ENCODE measurements around the gene SYTL5. TPM values are rescaled to one million over a fixed set of nuclear protein-coding genes. Genes with fewer than 3 reads are reported as not detected.

Gene SYTL5
- total and polyA plus RNA-seq, 12 donors, result 1.8 to 38.1 (median 11.8) TPM

DNA sequence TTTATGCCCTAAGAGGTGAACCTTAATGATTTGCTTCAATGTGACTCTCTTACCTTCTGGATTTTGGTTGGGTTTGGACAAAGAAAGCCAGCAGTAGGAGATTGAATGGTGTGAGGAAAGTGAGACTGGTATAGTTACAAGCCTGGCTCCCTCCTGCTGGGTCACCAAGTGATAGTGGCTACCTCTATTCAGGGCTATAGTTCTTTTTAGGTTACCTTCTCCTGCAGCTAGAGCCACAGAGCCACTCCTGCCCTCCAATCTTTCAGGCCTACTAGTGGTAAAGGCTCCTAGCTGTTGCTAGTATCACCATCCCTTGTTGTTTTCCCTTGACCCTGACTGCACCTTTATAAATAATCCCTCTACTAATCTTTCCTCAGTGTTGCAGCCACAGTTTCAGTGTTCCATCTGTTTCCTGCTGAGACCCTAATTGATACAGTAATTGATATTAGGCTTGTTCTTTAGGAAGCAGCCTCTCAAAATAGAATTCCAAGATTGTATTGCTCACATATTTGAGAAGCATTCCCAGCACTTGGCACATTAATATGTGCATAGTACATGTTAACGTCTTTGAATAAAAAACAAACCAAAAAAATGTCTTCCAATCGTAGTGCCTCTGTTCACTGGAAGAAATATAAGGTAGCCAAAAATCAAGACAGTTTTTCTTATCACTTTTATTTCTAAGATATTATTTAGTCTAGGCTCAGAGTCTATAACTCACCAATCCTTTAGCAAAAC lies 132.0 kb downstream of the SYTL5 start:
- H3K4me1 ChIP-seq (replicated peaks in 1 of 2), result no peaks in the 10 kb centered on the region
- H3K4me3 ChIP-seq, result no peak overlapping the region
- no peaks in the 10 kb centered on the region for H3K9me3 ChIP-seq (replicated peaks in 1 of 3)
- WGBS, 4 donors, result 47 to 85% (median 74%) methylated on average over 2 of the region's 2 CpGs
- H3K27ac ChIP-seq, result no peak overlapping the region
- intact Hi-C loops (cut with DNase I), result no loop called here
- no peaks in the 10 kb centered on the region for H3K36me3 ChIP-seq (replicated peaks in 1 of 2)
- no peak for TF ChIP-seq POLR2A (IDR thresholded peaks at IDR 0.05)
- TF ChIP-seq, protein P1, sequence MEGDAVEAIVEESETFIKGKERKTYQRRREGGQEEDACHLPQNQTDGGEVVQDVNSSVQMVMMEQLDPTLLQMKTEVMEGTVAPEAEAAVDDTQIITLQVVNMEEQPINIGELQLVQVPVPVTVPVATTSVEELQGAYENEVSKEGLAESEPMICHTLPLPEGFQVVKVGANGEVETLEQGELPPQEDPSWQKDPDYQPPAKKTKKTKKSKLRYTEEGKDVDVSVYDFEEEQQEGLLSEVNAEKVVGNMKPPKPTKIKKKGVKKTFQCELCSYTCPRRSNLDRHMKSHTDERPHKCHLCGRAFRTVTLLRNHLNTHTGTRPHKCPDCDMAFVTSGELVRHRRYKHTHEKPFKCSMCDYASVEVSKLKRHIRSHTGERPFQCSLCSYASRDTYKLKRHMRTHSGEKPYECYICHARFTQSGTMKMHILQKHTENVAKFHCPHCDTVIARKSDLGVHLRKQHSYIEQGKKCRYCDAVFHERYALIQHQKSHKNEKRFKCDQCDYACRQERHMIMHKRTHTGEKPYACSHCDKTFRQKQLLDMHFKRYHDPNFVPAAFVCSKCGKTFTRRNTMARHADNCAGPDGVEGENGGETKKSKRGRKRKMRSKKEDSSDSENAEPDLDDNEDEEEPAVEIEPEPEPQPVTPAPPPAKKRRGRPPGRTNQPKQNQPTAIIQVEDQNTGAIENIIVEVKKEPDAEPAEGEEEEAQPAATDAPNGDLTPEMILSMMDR (IDR thresholded peaks at IDR 0.05), result no peak
- no peak for DNase-seq
- peaks cover 14% of the 10 kb centered on the region for H3K27me3 ChIP-seq

DNA sequence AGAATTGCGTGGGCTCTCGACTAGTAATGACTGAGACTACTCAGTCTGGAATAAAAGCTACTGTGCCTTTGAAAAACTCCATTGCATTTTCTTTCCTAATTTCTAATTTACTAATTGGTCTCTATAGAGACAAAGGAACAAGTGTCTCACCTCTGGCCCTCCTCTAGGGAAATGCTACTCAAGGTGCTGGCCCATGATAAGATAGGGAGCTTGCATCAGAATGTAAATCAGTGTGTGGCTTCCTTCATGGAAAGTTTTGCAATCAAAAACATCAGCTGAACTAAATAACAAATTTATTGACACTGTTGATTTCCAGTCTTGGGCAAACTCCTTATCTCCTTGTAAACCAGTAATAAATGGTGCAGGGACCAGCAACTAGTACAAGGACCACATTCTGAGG lies 132.5 kb downstream of the SYTL5 start:
- Histone ChIP-seq H3K27ac (no peak overlapping the region), H3K4me1 (replicated peaks in 1 of 2) (no peaks in the 10 kb centered on the region), H3K9me3 (replicated peaks in 1 of 3) (no peaks in the 10 kb centered on the region), H3K27me3 (peaks cover 12% of the 10 kb centered on the region), H3K36me3 (replicated peaks in 1 of 2) (no peaks in the 10 kb centered on the region), H3K4me3 (no peak overlapping the region)
- WGBS, 4 donors, result 83 to 97% (median 85%) methylated on average over 2 of the region's 2 CpGs
- DNase-seq, result no peak
- intact Hi-C loops (cut with DNase I), result no loop called here
- no peak for TF ChIP-seq POLR2A (IDR thresholded peaks at IDR 0.05)
- TF ChIP-seq, protein P1 (IDR thresholded peaks at IDR 0.05), result no peak

DNA sequence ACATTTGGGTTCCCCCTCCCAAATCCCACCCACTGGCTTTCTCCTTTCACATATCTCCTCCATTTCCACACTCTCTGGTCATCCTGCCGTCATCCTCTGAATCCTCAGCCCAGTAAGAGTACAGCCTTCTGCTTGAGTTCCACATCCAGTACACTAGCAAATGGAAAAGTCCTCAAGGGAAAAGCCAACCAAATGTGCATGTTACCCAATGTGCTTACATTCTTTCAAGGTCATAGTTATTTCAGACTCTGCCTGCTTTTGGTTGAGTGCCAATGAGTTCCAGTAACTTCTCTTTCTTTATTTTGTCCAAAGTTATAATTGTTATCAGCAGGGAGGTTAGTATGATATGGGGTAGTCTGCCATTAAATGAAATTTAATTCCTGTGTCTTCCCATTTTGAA lies 136.3 kb downstream of the SYTL5 start:
- no peak for TF ChIP-seq POLR2A (IDR thresholded peaks at IDR 0.05)
- TF ChIP-seq, protein P1 (IDR thresholded peaks at IDR 0.05), result no peak
- H3K4me1 ChIP-seq (replicated peaks in 1 of 2), result no peaks in the 10 kb centered on the region
- peak in 3 of 7 donors; percentile 21 to 49 (median 45) for DNase-seq
- 29 to 63% (median 52%) methylated on average over 1 of the region's 1 CpG for WGBS, 4 donors
- H3K36me3 ChIP-seq (replicated peaks in 1 of 2), result no peaks in the 10 kb centered on the region
- intact Hi-C loops (cut with DNase I), result no loop called here
- peaks cover 16% of the 10 kb centered on the region for H3K27me3 ChIP-seq
- H3K9me3 ChIP-seq (replicated peaks in 1 of 3), result no peaks in the 10 kb centered on the region
- H3K27ac ChIP-seq, result peak overlapping the region in 2 of 5 donors; percentile 53 to 70
- no peak overlapping the region for H3K4me3 ChIP-seq

DNA sequence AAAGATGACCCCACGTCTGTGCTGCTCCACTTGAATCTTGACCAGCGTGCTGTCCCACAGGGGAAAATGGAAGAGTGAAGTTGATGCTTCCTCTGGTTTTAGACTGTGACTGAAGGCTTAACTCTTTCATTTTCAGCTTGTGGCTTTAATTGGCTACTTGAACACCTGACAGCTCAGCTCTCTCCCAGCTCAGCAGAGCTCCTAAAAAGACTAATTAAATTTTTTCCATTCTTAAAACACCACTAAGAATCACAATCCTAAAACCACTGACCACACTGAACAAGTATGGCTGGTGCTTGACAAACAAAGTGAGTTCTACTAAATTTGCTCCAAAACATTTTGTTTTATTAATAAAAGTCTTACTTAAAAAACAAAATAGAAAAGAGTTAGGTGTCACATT lies 142.7 kb downstream of the SYTL5 start:
- Histone ChIP-seq H3K4me1 (replicated peaks in 1 of 2) (no peaks in the 10 kb centered on the region), H3K4me3 (no peak overlapping the region), H3K27me3 (peaks cover 10% of the 10 kb centered on the region), H3K36me3 (replicated peaks in 1 of 2) (no peaks in the 10 kb centered on the region), H3K27ac (no peak overlapping the region), H3K9me3 (replicated peaks in 1 of 3) (no peaks in the 10 kb centered on the region)
- TF ChIP-seq, protein P1 (IDR thresholded peaks at IDR 0.05), result no peak
- TF ChIP-seq POLR2A (IDR thresholded peaks at IDR 0.05), result no peak
- 77 to 92% (median 81%) methylated on average over 2 of the region's 2 CpGs for WGBS, 4 donors
- no peak for DNase-seq
- intact Hi-C loops (cut with DNase I), result no loop called here

All from adrenal gland (tissue), 12 donors.